HepG2 (cell line): ENCODE data around the gene EPHA2. TPM values are rescaled to one million over a fixed set of nuclear protein-coding genes. Genes with fewer than 3 reads are reported as not detected.

Source experiments
- ATAC-seq: fragments of 200-7000 bp; cut with Tn5 transposase; 3 replicates; pipeline ENCODE4 v1.9.1; 2020; ENCODE audit warnings: mild to moderate bottlenecking, moderate library complexity
- BruUV-seq: library from RNA; stranded (reverse); fragments of 400-500 nt; replicated peaks from 2 replicates; lab custom pipeline; 2021; lab: Mats Ljungman, UMichigan
- CTCF ChIA-PET: fragments of 300-600 bp; formaldehyde crosslinking; extraction: SDS; loops from one replicate; lab custom pipeline; 2021; ENCODE audit warnings: low total read pairs, inconsistent platforms, low intra/inter-chr PET ratio; lab: Yijun Ruan, JAX
- POLR2A ChIA-PET: fragments of 350-600 bp; sonication (Branson Sonifier 250); formaldehyde crosslinking; loops from one replicate; lab custom pipeline; 2020; ENCODE audit warnings: antibody characterized with exemption, inconsistent platforms; lab: Yijun Ruan, JAX
- DNase-seq: peaks from one replicate; pipeline ENCODE4 v3.0.0-alpha.2; 2015; ENCODE audit warnings: low spot score
- FAIRE-seq: peaks from 3 replicates; lab custom pipeline; 2011; peaks lifted over from hg19 to GRCh38; lab: Jason Lieb, UNC
- H2AFZ ChIP-seq: one replicate; pipeline ENCODE4 v1.6.1; 2011; ENCODE audit warnings: low read length, inconsistent platforms
- H3K27ac ChIP-seq: fragments of 300-600 bp; 3 replicates; pipeline ENCODE4 v1.8.0; 2011; ENCODE audit warnings: mixed run types, mild to moderate bottlenecking, mixed read lengths, low read length, inconsistent platforms; ENCODE audit not compliant: insufficient read depth; ENCODE audit errors: extremely low read length
- H3K27me3 ChIP-seq, 2 experiments: fragments of 200-600 bp in 1 of 2; 2 replicates in 1 of 2; 3 replicates in 1 of 2; pipeline versions ENCODE4 v1.6.0 to v1.8.0; 2011; ENCODE audit warnings: low read length in 2 of 2, mild to moderate bottlenecking in 2 of 2, moderate library complexity in 2 of 2, inconsistent platforms in 1 of 2; ENCODE audit not compliant: insufficient read depth in 2 of 2, control insufficient read depth in 1 of 2
- H3K36me3 ChIP-seq, 2 experiments: fragments of 200-600 bp in 1 of 2; replicated peaks in 1 of 2; 2 replicates in 1 of 2; 3 replicates in 1 of 2; pipeline versions ENCODE4 v1.5.1 to v1.8.0; 2011; ENCODE audit warnings: low read length in 2 of 2, inconsistent platforms in 1 of 2; ENCODE audit not compliant: insufficient read depth in 2 of 2, control insufficient read depth in 1 of 2
- H3K4me1 ChIP-seq: 2 replicates; pipeline ENCODE4 v1.5.1; 2012; ENCODE audit warnings: low read length, inconsistent platforms; ENCODE audit not compliant: insufficient read depth
- H3K4me2 ChIP-seq: 2 replicates; pipeline ENCODE4 v1.6.0; 2011; ENCODE audit warnings: low read depth, low read length, inconsistent platforms
- H3K4me3 ChIP-seq, 3 experiments: fragments of 200-600 bp in 1 of 3; sonication (generic), shearing (Covaris generic) in 1 of 3; replicated peaks in 1 of 3; 2 replicates each; pipeline ENCODE4 v1.5.1; 2011 to 2016; ENCODE audit warnings: low read length in 3 of 3, inconsistent platforms in 2 of 3, low read depth in 2 of 3, mild to moderate bottlenecking in 2 of 3, control low read depth in 1 of 3, mixed read lengths in 1 of 3; ENCODE audit not compliant: insufficient read depth in 1 of 3
- H3K79me2 ChIP-seq: one replicate; pipeline ENCODE4 v1.6.1; 2011; ENCODE audit warnings: low read length, inconsistent platforms; ENCODE audit not compliant: insufficient read depth
- H3K9ac ChIP-seq: 2 replicates; pipeline ENCODE4 v1.6.0; 2011; ENCODE audit warnings: mild to moderate bottlenecking, low read depth, low read length, inconsistent platforms; ENCODE audit not compliant: insufficient read depth
- H3K9me3 ChIP-seq: 2 replicates; pipeline ENCODE4 v1.5.1; 2012; ENCODE audit warnings: mild to moderate bottlenecking, low read length
- H4K20me1 ChIP-seq: 2 replicates; pipeline ENCODE4 v1.6.0; 2011; ENCODE audit warnings: inconsistent platforms, mild to moderate bottlenecking, low read length, moderate library complexity; ENCODE audit not compliant: insufficient read depth
- CREB1 ChIP-seq, 2 experiments: fragments of 450-650 bp in 1 of 2; IDR thresholded peaks; 2 replicates each; pipeline ENCODE4 v1.6.1; 2016 to 2017; ENCODE audit warnings: control low read depth in 1 of 2, mild to moderate bottlenecking in 1 of 2, missing compliant biosample characterization in 1 of 2, missing genetic modification characterization in 1 of 2
- KDM5B ChIP-seq: sonication (generic); formaldehyde crosslinking; IDR thresholded peaks from 2 replicates; pipeline ENCODE4 v1.4.0; 2020; ENCODE audit warnings: missing genetic modification reagents, mild to moderate bottlenecking, borderline replicate concordance
- TOPORS ChIP-seq: sonication (generic); formaldehyde crosslinking; IDR thresholded peaks from 2 replicates; pipeline ENCODE4 v1.8.0; 2023; ENCODE audit warnings: mild to moderate bottlenecking, missing genetic modification reagents
- ZBTB21 ChIP-seq: sonication (generic); formaldehyde crosslinking; IDR thresholded peaks from 2 replicates; pipeline ENCODE4 v1.4.0; 2020; ENCODE audit warnings: missing genetic modification reagents
- ZNF768 ChIP-seq: sonication (generic); formaldehyde crosslinking; IDR thresholded peaks from 2 replicates; pipeline ENCODE4 v1.4.0; 2020; ENCODE audit warnings: missing genetic modification reagents
- whole genome bisulfite sequencing: methylation state at CpG from one replicate; pipeline ENCODE4 v1.1.6; 2017; ENCODE audit warnings: low lambda C conversion rate; 5-methylcytosine and 5-hydroxymethylcytosine counted together
- in situ Hi-C: cut with HindIII; loops from 2 replicates; pipeline ENCODE4 v1.10.0; 2017; ENCODE audit warnings: low pct_unique_long_range_greater_than_20kb; ENCODE audit not compliant: extremely low pct_ligation_motif_present
- intact Hi-C: fragments of 100-400 bp; cut with micrococcal nuclease; formaldehyde crosslinking; loops from one replicate; pipeline ENCODE4 v1.10.0; 2022; ENCODE audit not compliant: unreplicated experiment
- polyA plus RNA-seq, 8 experiments: library from polyadenylated mRNA; depleted of rRNA in 3 of 8; stranded (reverse) in 7 of 8; unstranded in 1 of 8; fragments of >200 nt; fragmentation: Illumina TruSeq in 4 of 8; extraction: Trizol in 4 of 8; gene quantifications; 2 replicates each; pipeline versions ENCODE4 v1.2.1 to v1.2.3, GENCODE V29; 2011 to 2016; ENCODE audit warnings: low read depth in 4 of 8, missing spikeins in 1 of 8, mixed read lengths in 1 of 8; ENCODE audit not compliant: insufficient read depth in 1 of 8
- total RNA-seq, 5 experiments: library from RNA; depleted of rRNA; stranded (reverse); fragments of >200 nt; fragmentation: Illumina TruSeq; extraction: Trizol; gene quantifications; 2 replicates each; pipeline ENCODE4 v1.2.3, GENCODE V29; 2016; ENCODE audit warnings: low read depth in 1 of 5

Gene EPHA2
- total and polyA plus RNA-seq, 2 of the 13 experiments (the other 11 are each of a cell fraction or from before 2014, with no cell fraction given): 33.6 to 53.6 TPM

- H3K4me3 ChIP-seq: no peak overlapping the region
- POLR2A ChIA-PET: no interaction called here
- H3K27me3 ChIP-seq: peaks cover 3 to 46% of the 10 kb centered on the region in 2 experiments
- peaks cover 52% of the 10 kb centered on the region for H3K4me1 ChIP-seq
- H3K36me3 ChIP-seq: no peaks in the 10 kb centered on the region
- CTCF ChIA-PET: interaction anchor here (1.3 kb wide), 1 partner anchor 111 kb away, joined by 4 read pairs; no protein-coding TSS in a partner anchor
- TF ChIP-seq CREB1 (IDR thresholded peaks at IDR 0.05) (peak; percentile 44; the same call in 1 of the 2 replicates), CREB1 (CRISPR knock-in tag; IDR thresholded peaks at IDR 0.05) (no peak), ZBTB21 (CRISPR knock-in tag) (0 out of 2 replicates have a peak, but pooled peaks have one; percentile 59), ZNF768 (CRISPR knock-in tag) (peak; percentile 95), KDM5B (0 out of 2 replicates have a peak, but pooled peaks have one; percentile 14), TOPORS (no peak)
- TF ChIP-seq, all 625 proteins: peak for 4
- no peak overlapping the region for H3K9ac ChIP-seq
- in situ Hi-C loops (loop anchor here (5.0 kb wide), 2 partner anchors 106 to 166 kb away; no protein-coding TSS in a partner anchor), intact Hi-C loops (loop anchor here (10.0 kb wide), 1 partner anchor 69 kb away; no protein-coding TSS in a partner anchor)
- FAIRE-seq (no peak), DNase-seq (no peak), ATAC-seq (no peak)
- no peaks in the 10 kb centered on the region for H3K79me2 ChIP-seq
- 24% methylated on average over 11 of the region's 14 CpGs for WGBS
- no peak overlapping the region for H3K27ac ChIP-seq
- no peak overlapping the region for H2AFZ ChIP-seq
- BruUV-seq: no TSS peak
- H3K4me2 ChIP-seq: no peak overlapping the region
- H3K9me3 ChIP-seq: no peaks in the 10 kb centered on the region
- no peaks in the 10 kb centered on the region for H4K20me1 ChIP-seq
These were observed 79.6 kb downstream of the EPHA2 start for GRCh38 chr1:16076031-16076864.
